ENCODE data around the gene NGRN.

DNA sequence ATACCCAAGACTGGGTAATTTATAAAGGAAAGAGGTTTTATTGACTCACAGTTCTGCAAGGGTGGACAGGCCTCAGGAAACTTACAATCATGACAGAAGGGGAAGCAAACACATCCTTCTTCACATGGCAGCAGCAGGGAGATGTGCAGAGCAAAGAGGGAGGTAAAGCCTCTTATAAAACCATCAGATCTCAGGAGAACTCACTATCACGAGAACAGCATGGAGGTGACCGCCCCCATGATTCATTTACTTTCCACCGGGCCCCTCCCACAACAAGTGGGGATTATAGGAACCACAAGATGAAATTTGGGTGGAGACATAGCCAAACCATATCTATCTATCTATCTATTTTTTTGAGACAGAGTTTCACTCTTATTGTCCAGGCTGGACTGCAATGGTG is 26.1 kb upstream of the NGRN start:
- TF ChIP-seq, protein P1, sequence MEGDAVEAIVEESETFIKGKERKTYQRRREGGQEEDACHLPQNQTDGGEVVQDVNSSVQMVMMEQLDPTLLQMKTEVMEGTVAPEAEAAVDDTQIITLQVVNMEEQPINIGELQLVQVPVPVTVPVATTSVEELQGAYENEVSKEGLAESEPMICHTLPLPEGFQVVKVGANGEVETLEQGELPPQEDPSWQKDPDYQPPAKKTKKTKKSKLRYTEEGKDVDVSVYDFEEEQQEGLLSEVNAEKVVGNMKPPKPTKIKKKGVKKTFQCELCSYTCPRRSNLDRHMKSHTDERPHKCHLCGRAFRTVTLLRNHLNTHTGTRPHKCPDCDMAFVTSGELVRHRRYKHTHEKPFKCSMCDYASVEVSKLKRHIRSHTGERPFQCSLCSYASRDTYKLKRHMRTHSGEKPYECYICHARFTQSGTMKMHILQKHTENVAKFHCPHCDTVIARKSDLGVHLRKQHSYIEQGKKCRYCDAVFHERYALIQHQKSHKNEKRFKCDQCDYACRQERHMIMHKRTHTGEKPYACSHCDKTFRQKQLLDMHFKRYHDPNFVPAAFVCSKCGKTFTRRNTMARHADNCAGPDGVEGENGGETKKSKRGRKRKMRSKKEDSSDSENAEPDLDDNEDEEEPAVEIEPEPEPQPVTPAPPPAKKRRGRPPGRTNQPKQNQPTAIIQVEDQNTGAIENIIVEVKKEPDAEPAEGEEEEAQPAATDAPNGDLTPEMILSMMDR (IDR thresholded peaks at IDR 0.05), result no peak
- no peak for TF ChIP-seq POLR2A (IDR thresholded peaks at IDR 0.05)
- no peak for TF ChIP-seq EP300 (IDR thresholded peaks at IDR 0.05)

Data from upper lobe of left lung (tissue), 4 donors.